Activated CD4-positive, alpha-beta T cell treated with anti-CD3 and anti-CD28 coated beads, Interleukin-2, amount 10 ng/mL, durations not matched to agents 7 days and 5 days (primary cell): ENCODE results near the gene IL36RN. TPM values are rescaled to one million over a fixed set of nuclear protein-coding genes. Genes with fewer than 3 reads are reported as not detected.

Experiments
- CTCF ChIA-PET: fragments of 350-600 bp; sonication (Branson Sonifier 250); formaldehyde crosslinking; loops from one replicate; lab custom pipeline; 2021; ENCODE audit warnings: antibody characterized with exemption; lab: Charles Lee
- POLR2A ChIA-PET: fragments of 350-600 bp; sonication (Branson Sonifier 250); formaldehyde crosslinking; loops from one replicate; lab custom pipeline; 2021; ENCODE audit warnings: antibody characterized with exemption; lab: Charles Lee
- DNase-seq: peaks from one replicate; pipeline ENCODE4 v3.0.0-alpha.2; 2020
- H3K27ac Mint-ChIP-seq: one replicate; pipeline ENCODE4 v1.8.0; 2021; ENCODE audit warnings: mild to moderate bottlenecking, moderate library complexity, mixed read lengths
- H3K27me3 Mint-ChIP-seq: one replicate; pipeline ENCODE4 v1.8.0; 2021; ENCODE audit warnings: mixed read lengths
- H3K36me3 Mint-ChIP-seq: one replicate; pipeline ENCODE4 v1.8.0; 2021; ENCODE audit warnings: low read depth, mixed read lengths
- H3K4me1 Mint-ChIP-seq: one replicate; pipeline ENCODE4 v1.8.0; 2021; ENCODE audit warnings: mixed read lengths
- H3K4me3 Mint-ChIP-seq: one replicate; pipeline ENCODE4 v1.8.0; 2021; ENCODE audit warnings: mild to moderate bottlenecking, moderate library complexity, mixed read lengths
- H3K9me3 Mint-ChIP-seq: one replicate; pipeline ENCODE4 v1.8.0; 2021; ENCODE audit warnings: mixed read lengths
- total RNA-seq, 2 experiments: library from RNA; stranded (reverse); gene quantifications; one replicate each; pipeline ENCODE4 v1.2.3, GENCODE V29; 2021

Gene IL36RN
- total RNA-seq, 2 experiments from 2014 or later: not detected

- no peak overlapping the region for H3K27ac Mint-ChIP-seq
- H3K27me3 Mint-ChIP-seq: no peaks in the 10 kb centered on the region
- H3K9me3 Mint-ChIP-seq: peaks cover 24% of the 10 kb centered on the region
- H3K36me3 Mint-ChIP-seq: peaks cover 4% of the 10 kb centered on the region
- no peak for DNase-seq
- ChIA-PET CTCF (no interaction called here), POLR2A (no interaction called here)
- H3K4me1 Mint-ChIP-seq: no peaks in the 10 kb centered on the region
- H3K4me3 Mint-ChIP-seq: no peak overlapping the region
Observed at GRCh38 chr2:113053666-113054065, 5.3 kb upstream of the IL36RN start.

- peaks cover 24% of the 10 kb centered on the region for H3K9me3 Mint-ChIP-seq
- no peaks in the 10 kb centered on the region for H3K27me3 Mint-ChIP-seq
- DNase-seq: no peak
- no peak overlapping the region for H3K27ac Mint-ChIP-seq
- ChIA-PET POLR2A (no interaction called here), CTCF (interaction anchor here (2.0 kb wide), 1 partner anchor 26 kb away, joined by 7 read pairs; no protein-coding TSS in a partner anchor)
- H3K4me3 Mint-ChIP-seq: no peak overlapping the region
- H3K4me1 Mint-ChIP-seq: no peaks in the 10 kb centered on the region
- peaks cover 4% of the 10 kb centered on the region for H3K36me3 Mint-ChIP-seq
Observed at GRCh38 chr2:113054066-113054465, 4.9 kb upstream of the IL36RN start.

DNA sequence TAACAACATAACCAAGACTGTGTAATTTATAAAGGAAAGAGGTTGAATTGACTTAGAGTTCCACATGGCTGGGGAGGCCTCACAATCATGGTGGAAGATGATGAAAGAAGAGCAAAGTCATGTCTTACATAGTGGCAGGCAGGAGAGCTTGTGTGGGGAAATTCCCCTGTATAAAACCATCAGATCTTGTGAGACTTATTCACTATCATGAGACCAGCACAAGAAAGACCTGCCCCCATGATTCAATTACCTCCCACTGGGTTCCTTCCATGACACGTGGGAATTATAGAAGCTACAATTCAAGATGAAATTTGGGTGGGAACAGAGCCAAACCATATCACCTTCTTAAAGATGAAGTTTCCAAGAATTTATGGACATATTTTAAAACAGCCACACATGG, 2.5 kb upstream of the IL36RN start:
- DNase-seq: no peak
- peaks cover 22% of the 10 kb centered on the region for H3K9me3 Mint-ChIP-seq
- no peaks in the 10 kb centered on the region for H3K4me1 Mint-ChIP-seq
- POLR2A ChIA-PET: no interaction called here
- no peaks in the 10 kb centered on the region for H3K27me3 Mint-ChIP-seq
- peaks cover 4% of the 10 kb centered on the region for H3K36me3 Mint-ChIP-seq
- H3K27ac Mint-ChIP-seq: no peak overlapping the region
- CTCF ChIA-PET: interaction anchor here (1.1 to 1.3 kb wide), 2 partner anchors 11 to 24 kb away, joined by 3 to 5 read pairs; no protein-coding TSS in a partner anchor
- H3K4me3 Mint-ChIP-seq: no peak overlapping the region

DNA sequence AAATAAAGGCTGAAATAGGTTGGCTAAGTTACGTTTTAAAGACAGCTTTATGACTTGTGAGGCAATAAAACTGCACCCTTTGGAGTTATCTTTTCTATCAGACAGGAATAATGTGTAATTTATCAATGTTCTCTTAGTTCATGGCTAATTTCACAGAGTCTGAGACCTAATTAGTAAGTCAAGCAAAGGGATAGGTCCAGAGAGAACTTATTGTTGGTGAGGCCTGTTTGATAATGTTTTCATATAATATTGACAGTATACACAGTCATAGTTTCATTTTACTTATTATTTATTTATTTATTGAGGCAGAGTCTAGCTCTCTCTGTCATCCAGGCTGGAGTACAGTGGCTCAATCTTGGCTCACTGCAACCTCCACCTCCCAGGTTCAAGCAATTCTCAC, 1.9 kb upstream of the IL36RN start:
- H3K4me3 Mint-ChIP-seq: no peak overlapping the region
- H3K27ac Mint-ChIP-seq: no peak overlapping the region
- peaks cover 4% of the 10 kb centered on the region for H3K36me3 Mint-ChIP-seq
- H3K9me3 Mint-ChIP-seq: peaks cover 22% of the 10 kb centered on the region
- POLR2A ChIA-PET: no interaction called here
- CTCF ChIA-PET: interaction anchor here (1.1 to 1.3 kb wide), 2 partner anchors 12 to 23 kb away, joined by 3 to 5 read pairs; no protein-coding TSS in a partner anchor
- no peaks in the 10 kb centered on the region for H3K4me1 Mint-ChIP-seq
- no peaks in the 10 kb centered on the region for H3K27me3 Mint-ChIP-seq
- no peak for DNase-seq

- Mint-ChIP-seq H3K9me3 (peaks cover 22% of the 10 kb centered on the region), H3K4me3 (no peak overlapping the region), H3K36me3 (peaks cover 4% of the 10 kb centered on the region), H3K4me1 (no peaks in the 10 kb centered on the region), H3K27me3 (no peaks in the 10 kb centered on the region), H3K27ac (no peak overlapping the region)
- ChIA-PET CTCF (interaction anchor here (1.4 to 2.5 kb wide), 2 partner anchors 16 to 21 kb away, joined by 3 to 10 read pairs; no protein-coding TSS in a partner anchor), POLR2A (no interaction called here)
- no peak for DNase-seq
Observed at GRCh38 chr2:113058411-113058994, 495 bp upstream of the IL36RN start.

DNA sequence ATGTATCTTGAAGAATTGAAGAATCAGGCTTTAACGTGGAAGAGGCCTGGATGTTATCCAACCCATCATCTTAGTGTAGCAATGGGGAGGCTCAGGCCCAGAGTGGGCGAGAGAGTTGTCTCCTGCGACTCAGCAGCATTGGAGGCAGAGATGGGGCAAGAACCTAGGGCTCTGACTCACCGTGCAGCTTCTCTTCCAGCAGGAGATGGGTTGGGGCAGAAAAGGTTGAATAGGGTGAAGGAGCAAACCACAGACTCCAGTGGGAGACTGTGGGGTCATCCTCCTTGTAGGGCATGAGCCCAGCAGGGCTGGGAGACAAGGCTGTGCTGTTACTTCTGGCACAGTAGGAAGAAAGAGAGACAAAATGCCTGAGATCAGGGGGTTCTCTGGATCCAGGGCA, 1.4 kb downstream of the IL36RN start:
- Mint-ChIP-seq H3K4me1 (no peaks in the 10 kb centered on the region), H3K36me3 (peaks cover 4% of the 10 kb centered on the region), H3K27me3 (no peaks in the 10 kb centered on the region), H3K27ac (no peak overlapping the region), H3K4me3 (no peak overlapping the region), H3K9me3 (peaks cover 10% of the 10 kb centered on the region)
- no peak for DNase-seq
- ChIA-PET CTCF (no interaction called here), POLR2A (no interaction called here)

DNA sequence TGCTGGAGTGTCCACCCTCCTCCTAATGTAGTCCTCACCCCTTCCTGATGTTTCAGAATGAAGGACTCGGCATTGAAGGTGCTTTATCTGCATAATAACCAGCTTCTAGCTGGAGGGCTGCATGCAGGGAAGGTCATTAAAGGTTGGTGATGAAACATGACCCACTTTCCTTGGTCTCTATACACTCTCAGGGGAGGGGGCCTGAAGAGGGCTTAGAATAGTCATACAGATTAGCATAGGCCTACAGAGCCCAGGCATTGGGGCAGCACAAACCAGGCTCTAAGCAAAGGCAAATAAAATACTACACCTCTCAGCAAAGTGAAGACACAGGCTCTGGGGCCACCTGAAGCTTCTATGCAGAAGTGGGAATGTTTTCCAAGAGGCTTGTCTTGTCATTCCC, 1.8 kb downstream of the IL36RN start:
- Mint-ChIP-seq H3K27me3 (no peaks in the 10 kb centered on the region), H3K36me3 (peaks cover 3% of the 10 kb centered on the region), H3K27ac (no peak overlapping the region), H3K4me1 (no peaks in the 10 kb centered on the region), H3K9me3 (peaks cover 6% of the 10 kb centered on the region), H3K4me3 (no peak overlapping the region)
- CTCF ChIA-PET: no interaction called here
- DNase-seq: no peak
- POLR2A ChIA-PET: no interaction called here

DNA sequence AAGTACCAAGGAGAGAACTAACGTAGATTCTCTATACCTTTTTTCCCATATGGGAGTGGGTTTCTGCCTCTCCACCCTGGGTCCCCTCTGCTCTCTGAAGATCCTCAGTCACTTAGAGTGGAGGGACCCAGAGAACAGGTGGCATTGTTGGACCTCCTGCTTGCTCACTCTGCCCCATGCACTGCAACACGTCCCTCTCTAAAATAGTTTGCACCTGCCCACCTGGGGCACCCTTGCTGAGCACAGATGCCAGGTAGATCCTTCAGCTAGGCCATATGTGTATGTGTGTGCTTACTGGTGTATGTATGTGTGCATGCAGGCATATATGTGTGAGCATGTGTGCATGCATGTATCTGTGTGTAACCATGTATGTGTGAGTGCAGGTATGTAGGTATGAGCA, 2.2 kb downstream of the IL36RN start:
- ChIA-PET CTCF (no interaction called here), POLR2A (no interaction called here)
- peaks cover under 1% of the 10 kb centered on the region for H3K36me3 Mint-ChIP-seq
- DNase-seq: no peak
- H3K9me3 Mint-ChIP-seq: peaks cover 2% of the 10 kb centered on the region
- H3K4me1 Mint-ChIP-seq: no peaks in the 10 kb centered on the region
- H3K4me3 Mint-ChIP-seq: no peak overlapping the region
- H3K27me3 Mint-ChIP-seq: no peaks in the 10 kb centered on the region
- H3K27ac Mint-ChIP-seq: no peak overlapping the region

DNA sequence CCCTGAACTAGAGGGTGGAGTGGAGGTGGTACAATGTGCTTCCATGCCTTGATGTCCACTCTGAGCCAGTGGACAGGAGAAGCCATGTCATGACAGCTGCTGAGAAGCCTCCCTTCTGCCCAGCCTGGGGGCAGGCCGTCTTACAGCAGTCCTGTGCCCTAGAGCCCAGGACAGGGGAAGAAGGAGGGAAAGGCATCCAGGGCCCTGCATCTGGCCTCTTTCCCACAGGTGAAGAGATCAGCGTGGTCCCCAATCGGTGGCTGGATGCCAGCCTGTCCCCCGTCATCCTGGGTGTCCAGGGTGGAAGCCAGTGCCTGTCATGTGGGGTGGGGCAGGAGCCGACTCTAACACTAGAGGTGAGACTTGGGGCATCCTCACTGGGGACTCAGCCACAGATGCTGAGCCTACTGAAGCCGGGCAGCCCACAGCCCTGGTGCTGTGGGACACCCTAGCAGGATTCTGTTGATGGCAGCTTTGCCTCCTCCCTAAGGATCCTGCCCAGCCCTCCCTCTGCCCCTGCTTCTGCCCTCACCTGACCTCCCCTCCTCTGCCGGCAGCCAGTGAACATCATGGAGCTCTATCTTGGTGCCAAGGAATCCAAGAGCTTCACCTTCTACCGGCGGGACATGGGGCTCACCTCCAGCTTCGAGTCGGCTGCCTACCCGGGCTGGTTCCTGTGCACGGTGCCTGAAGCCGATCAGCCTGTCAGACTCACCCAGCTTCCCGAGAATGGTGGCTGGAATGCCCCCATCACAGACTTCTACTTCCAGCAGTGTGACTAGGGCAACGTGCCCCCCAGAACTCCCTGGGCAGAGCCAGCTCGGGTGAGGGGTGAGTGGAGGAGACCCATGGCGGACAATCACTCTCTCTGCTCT, 3.1 kb downstream of the IL36RN start:
- no peak overlapping the region for H3K4me3 Mint-ChIP-seq
- H3K9me3 Mint-ChIP-seq: no peaks in the 10 kb centered on the region
- CTCF ChIA-PET: interaction anchor here (0.9 kb wide), 1 partner anchor 22 kb away, joined by 3 read pairs; no protein-coding TSS in a partner anchor
- H3K27ac Mint-ChIP-seq: no peak overlapping the region
- no peaks in the 10 kb centered on the region for H3K4me1 Mint-ChIP-seq
- H3K36me3 Mint-ChIP-seq: no peaks in the 10 kb centered on the region
- no peaks in the 10 kb centered on the region for H3K27me3 Mint-ChIP-seq
- POLR2A ChIA-PET: no interaction called here
- no peak for DNase-seq

DNA sequence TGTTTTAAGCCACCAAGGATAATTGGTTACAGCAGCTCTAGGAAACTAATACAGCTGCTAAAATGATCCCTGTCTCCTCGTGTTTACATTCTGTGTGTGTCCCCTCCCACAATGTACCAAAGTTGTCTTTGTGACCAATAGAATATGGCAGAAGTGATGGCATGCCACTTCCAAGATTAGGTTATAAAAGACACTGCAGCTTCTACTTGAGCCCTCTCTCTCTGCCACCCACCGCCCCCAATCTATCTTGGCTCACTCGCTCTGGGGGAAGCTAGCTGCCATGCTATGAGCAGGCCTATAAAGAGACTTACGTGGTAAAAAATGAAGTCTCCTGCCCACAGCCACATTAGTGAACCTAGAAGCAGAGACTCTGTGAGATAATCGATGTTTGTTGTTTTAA, 5.3 kb downstream of the IL36RN start:
- ChIA-PET POLR2A (no interaction called here), CTCF (interaction anchor here (0.9 to 1.9 kb wide), 3 partner anchors 9 to 16 kb away, joined by 3 to 5 read pairs (median 4); no protein-coding TSS in a partner anchor)
- H3K27ac Mint-ChIP-seq: no peak overlapping the region
- H3K9me3 Mint-ChIP-seq: no peaks in the 10 kb centered on the region
- DNase-seq: no peak
- H3K36me3 Mint-ChIP-seq: no peaks in the 10 kb centered on the region
- H3K4me3 Mint-ChIP-seq: no peak overlapping the region
- peaks cover 2% of the 10 kb centered on the region for H3K27me3 Mint-ChIP-seq
- H3K4me1 Mint-ChIP-seq: no peaks in the 10 kb centered on the region

GRCh38 chr2:113064898-113065297, 5.9 kb downstream of the IL36RN start:
- Mint-ChIP-seq H3K27me3 (peaks cover 4% of the 10 kb centered on the region), H3K36me3 (no peaks in the 10 kb centered on the region), H3K4me3 (no peak overlapping the region), H3K27ac (no peak overlapping the region), H3K9me3 (no peaks in the 10 kb centered on the region), H3K4me1 (no peaks in the 10 kb centered on the region)
- DNase-seq: no peak
- ChIA-PET POLR2A (no interaction called here), CTCF (interaction anchor here (0.9 to 1.9 kb wide), 3 partner anchors 8 to 15 kb away, joined by 3 to 5 read pairs (median 4); no protein-coding TSS in a partner anchor)

DNA sequence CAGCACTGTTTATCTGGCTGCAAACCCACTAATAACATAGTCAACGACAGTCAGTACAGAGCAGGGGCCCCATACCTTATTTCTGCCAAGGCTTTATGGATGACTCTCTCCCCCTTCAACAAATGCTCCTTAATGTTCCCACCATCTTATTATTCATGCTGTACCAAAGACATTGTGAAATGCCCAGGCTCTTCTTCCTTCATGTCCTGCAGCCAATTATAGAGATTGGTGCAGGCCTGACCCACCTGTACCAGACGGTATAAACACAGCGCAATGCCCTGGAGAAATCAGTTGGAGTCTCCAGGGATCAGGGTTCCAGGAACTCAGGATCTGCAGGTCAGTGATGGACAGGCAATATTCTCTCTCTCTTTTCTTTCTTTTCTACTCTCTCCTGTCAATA, 8.7 kb downstream of the IL36RN start, which contains the start of gene IL1F10:
Gene IL1F10 (plus strand): TSS at position 290 of the 400 bp plus-strand sequence. CDS start 4,769 bp downstream, outside the sequence.
- no peak for DNase-seq
- ChIA-PET POLR2A (no interaction called here), CTCF (interaction anchor here (1.2 kb wide), 1 partner anchor 13 kb away, joined by 3 read pairs; no protein-coding TSS in a partner anchor)
- Mint-ChIP-seq H3K4me3 (no peak within 1 kb of the TSS), H3K27ac (no peak within 1 kb of the TSS), H3K9me3 (no peaks in the 10 kb centered on the region), H3K4me1 (no peaks in the 10 kb centered on the region), H3K27me3 (peaks cover 6% of the 10 kb centered on the region), H3K36me3 (no peaks in the 10 kb centered on the region)

GRCh38 chr2:113068249-113068648, 9.3 kb downstream of the IL36RN start:
- H3K27me3 Mint-ChIP-seq: peaks cover 6% of the 10 kb centered on the region
- H3K4me3 Mint-ChIP-seq: no peak overlapping the region
- no peak overlapping the region for H3K27ac Mint-ChIP-seq
- no peaks in the 10 kb centered on the region for H3K36me3 Mint-ChIP-seq
- ChIA-PET POLR2A (interaction anchor here (0.7 kb wide), 1 partner anchor 52 kb away, joined by 4 read pairs; no protein-coding TSS in a partner anchor), CTCF (interaction anchor here (2.3 kb wide), 1 partner anchor 12 kb away, joined by 8 read pairs; no protein-coding TSS in a partner anchor)
- no peaks in the 10 kb centered on the region for H3K9me3 Mint-ChIP-seq
- no peak for DNase-seq
- H3K4me1 Mint-ChIP-seq: no peaks in the 10 kb centered on the region
